Germinal center (tissue), 1 donor: ENCODE data around the gene UPF2.
"Not testable (repeated sequence)": the region's sequence is repeated elsewhere in the genome, so short reads cannot be mapped to it uniquely, and the experiment has no call there.

Source experiments
- DNase-seq: peaks from one replicate; pipeline ENCODE4 v3.0.0; 2012; ENCODE audit warnings: mixed read lengths, low spot score

Gene UPF2

GRCh38 chr10:12042409-12042796 lies 206 bp downstream of the UPF2 start:
- DNase-seq = peak; percentile 44

- DNase-seq = peak; percentile 24
Measured at GRCh38 chr10:12041766-12042408, 722 bp downstream of the UPF2 start.

- DNase-seq = no peak
Measured at GRCh38 chr10:12036073-12036655, 6.4 kb downstream of the UPF2 start.

DNA sequence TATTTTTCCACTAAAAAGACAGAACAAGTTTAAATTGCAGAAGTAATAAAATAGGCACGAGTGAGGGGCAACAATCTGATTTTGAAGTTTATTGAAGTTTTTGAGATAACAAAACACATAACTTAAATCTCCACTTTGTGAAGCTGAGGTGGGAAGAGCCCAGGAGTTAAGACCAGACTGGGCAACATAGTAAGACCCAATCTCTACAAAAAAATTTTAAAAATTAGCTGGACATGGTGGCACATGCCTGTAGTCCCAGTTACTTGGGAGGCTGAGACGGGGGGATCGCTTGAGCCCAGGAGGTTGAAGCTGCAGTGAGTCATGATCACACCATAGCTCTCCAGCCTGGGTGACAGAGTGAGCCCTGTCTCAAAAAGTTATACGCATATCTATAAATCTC lies 11.2 kb downstream of the UPF2 start:
- DNase-seq = no peak

GRCh38 chr10:12027539-12027938 lies 15.1 kb downstream of the UPF2 start:
- no peak for DNase-seq

DNA sequence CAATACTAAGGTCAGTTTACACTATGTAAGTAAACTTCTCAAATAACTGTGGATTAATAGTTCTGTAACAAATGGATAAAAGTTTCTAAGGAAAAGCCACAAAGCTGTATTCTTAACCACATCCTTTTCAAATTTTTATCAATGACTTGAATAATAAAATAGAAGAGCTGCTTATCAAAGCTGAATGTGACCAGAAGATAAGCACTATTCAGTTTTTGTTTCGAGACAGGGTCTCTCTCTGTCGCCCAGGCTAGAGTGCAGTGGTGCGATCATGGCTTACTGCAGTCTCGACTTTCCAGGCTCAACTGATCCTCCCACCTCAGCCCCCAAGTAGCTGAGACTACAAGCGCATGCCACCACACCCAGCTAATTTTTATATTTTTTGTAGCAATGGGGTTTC lies 17.0 kb downstream of the UPF2 start:
- DNase-seq = no peak

- DNase-seq = no peak
Measured at GRCh38 chr10:12022580-12023257, 19.9 kb downstream of the UPF2 start.

DNA sequence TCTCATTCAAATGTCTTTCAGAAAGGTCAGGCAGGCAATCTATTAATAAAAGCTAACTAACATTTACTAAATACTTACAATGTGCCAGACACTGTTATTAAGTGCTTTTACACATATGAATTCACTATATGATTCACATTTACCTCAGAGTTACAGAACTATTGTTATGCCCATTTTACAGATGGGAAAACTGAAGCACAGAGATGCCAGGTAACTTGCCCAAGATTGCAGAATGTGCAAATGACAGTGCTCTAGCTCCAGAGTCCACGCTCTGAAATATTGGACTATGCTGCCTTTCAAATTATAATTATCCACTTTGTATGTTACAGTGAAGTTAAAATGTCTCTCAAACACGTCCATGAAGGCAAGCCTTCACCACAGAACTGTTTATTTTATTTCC lies 22.0 kb downstream of the UPF2 start:
- no peak for DNase-seq

- no peak for DNase-seq
Measured at GRCh38 chr10:12019283-12019971, 23.2 kb downstream of the UPF2 start.

DNA sequence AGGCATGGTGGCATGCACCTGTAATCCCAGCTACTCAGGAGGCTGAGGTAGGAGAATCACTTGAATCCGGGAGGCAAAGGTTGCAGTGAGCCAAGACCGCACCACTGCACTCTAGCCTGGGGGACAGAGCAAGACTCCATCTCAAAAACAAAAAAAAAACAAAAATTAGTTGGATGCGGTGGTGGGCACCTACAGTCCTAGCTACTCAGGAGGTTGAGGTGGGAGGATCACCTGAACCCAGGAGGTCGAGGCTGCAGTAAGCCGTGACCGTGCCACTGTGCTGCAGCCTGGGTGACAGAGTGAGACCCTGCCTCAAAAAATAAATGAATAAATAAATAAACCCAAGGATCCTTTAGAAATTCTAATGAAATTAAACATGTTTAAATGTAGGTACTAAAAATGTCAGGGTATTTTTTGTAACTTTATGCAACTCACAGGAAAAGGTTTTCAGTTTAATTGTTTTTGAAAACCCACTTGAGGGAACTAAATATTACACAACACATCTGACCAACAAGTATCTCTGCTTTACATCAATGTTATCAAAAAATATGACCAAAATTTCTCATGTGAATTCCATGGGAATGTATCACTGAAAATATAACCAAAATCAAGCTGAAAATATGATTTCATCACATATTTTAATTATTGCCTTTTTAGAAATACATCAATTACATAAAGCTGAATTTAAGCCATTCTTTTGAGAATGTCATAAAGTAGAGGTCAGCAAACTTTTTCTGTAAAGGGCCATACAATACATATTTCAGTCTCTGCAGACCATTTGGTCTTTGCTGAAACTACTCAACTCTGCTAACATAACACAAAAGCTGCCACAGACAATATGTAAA lies 23.9 kb downstream of the UPF2 start:
- DNase-seq = no peak

GRCh38 chr10:12013926-12014325 lies 28.7 kb downstream of the UPF2 start:
- DNase-seq = no peak

DNA sequence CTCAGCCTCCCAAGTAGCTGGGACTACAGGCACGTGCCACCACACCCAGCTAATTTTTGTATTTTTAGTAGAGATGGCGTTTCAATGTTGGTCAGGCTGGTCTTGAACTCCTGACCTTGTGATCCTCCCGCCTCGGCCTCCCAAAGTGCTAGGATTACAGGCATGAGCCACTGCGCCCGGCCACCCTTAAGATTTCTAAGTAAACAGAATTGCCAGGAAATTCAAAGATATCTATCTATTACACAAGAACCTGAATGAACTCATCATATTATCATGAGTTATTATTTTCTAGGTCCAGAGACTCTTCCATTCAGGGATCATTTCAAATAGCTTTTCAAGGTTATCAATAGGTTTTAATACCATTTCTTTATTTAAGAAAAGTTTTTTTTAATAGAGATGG lies 29.2 kb downstream of the UPF2 start:
- not testable (repeated sequence) for DNase-seq

DNA sequence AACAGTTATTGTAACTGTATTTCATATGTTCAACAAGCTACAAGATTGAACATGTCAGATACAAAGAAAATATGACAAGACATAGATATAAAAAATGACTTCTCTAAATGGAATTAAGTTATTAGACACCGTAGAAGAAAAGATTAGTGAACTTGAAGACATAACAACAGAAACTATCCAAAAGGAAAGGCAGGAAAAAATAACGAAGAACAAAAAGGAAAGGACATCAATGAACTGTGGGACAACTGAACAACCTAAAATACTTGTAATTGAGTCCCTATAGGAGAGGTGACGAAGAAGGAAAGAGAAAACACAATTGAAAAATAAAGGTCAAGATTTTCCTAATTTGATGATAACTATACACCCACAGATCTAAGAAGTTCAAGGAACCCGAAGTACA lies 32.3 kb downstream of the UPF2 start:
- no peak for DNase-seq

DNA sequence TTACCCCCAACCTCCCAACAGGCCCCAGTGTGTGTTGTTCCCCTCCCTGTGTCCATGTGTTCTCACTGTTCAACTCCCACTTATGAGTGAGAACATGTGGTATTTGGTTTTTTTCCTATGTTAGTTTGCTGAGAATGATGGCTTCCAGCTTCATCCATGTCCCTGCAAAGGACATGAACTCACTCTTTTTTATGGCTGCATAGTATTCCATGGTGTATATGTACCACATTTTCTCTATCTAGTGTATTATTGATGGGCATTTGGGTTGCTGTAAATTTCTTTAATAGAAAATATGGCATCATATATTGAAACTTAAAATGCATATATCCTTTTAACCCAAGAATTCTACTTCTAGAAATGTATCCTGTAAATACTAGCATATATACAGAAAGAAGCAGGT lies 33.8 kb downstream of the UPF2 start:
- not testable (repeated sequence) for DNase-seq

DNA sequence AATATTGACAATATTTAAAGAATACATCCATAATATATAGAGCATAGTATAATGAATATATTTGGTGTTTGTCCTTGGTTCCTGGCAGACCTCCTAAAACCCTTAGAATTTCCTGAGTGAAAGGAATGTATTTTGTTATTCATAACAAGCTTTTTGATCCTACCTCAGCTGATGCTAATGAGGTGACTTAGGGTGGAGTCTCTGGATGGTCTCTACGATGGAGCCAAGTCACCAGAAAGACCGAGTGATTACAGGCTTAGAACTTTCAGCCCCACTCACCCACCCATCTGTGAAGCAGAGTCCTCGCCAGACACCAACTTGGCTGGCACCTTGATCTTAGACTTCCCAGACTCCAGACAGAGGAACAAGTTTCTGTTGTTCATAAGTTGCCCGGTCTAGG lies 35.9 kb downstream of the UPF2 start:
- DNase-seq = no peak

DNA sequence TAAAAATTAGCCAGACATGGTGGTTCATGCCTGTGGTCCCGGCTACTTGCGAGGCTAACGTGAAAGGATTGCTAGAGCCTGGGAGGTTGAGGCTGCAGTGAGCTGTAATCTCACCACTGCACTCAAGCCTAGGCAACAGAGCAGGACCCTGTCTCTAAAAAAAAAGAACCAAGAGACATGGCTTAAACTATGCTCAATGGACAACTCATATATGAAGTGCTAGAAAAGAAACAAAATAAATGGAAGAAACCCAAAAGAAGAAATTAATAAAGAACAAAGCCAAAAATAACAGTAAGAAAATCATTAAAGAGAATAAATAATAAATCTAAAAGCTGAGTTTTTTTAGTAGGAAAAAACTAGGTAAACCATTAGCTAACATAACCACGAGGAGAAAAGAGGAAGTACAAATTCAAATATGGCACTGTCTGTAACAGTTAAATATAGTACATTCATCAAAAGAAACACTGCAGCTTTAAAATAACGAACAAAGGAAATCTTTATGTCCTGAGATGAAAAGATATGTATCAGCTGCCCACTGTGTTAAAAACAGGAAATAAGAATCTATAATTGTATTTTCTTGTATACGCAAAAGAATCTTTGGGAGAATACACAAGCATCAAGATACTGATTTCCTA lies 48.7 kb downstream of the UPF2 start:
- peak; percentile 67 for DNase-seq

DNA sequence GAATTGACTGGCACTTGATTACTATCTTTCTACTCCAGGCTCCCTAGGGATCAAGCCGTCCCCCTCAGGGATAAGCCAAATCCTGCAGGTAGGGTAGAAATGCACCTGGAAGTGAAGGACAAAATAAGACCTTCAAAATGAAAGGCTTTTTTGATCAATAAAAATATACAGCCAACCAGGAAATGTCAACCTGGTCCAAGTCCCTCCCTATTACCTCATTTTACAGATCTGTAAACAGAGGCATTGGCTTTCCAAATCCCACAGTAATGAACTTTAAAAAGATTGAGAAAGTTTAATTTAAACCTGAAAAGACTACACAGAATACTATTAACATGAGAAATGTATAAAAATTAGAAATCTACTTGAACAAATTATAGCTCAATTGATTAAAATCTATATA lies 53.7 kb downstream of the UPF2 start:
- no peak for DNase-seq

DNA sequence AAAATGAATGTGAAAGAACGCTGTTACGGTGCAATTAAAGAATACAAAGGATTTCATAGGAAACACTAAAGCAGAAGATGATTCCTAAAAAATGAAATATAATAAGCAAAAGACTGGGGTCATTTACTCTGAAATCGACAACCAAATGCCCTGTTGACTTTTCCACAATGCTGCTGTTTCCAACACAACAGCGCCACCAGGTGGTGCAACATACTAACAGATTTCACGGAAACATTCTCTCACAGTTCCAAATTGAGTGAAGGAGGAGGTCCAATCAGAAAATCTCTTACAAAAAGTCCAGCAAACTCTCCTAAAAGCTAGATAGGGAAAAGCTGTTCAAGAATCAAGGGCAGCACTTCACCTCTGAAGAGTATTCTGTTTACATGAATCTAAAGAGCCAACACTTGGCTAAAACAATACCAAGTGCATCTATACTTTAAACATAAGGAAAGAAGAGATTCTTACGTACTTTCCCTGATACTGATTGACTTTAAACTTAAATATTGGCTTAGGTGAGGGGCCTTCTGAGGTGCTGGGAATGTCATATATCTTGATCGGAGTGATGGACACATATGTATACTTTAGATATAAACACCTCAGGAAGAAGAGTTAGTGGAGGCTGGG lies 55.9 kb downstream of the UPF2 start:
- DNase-seq = peak; percentile 65

- no peak for DNase-seq
Measured at GRCh38 chr10:11982253-11982652, 60.4 kb downstream of the UPF2 start.

- no peak for DNase-seq
Measured at GRCh38 chr10:11975795-11976194, 66.8 kb downstream of the UPF2 start.

DNA sequence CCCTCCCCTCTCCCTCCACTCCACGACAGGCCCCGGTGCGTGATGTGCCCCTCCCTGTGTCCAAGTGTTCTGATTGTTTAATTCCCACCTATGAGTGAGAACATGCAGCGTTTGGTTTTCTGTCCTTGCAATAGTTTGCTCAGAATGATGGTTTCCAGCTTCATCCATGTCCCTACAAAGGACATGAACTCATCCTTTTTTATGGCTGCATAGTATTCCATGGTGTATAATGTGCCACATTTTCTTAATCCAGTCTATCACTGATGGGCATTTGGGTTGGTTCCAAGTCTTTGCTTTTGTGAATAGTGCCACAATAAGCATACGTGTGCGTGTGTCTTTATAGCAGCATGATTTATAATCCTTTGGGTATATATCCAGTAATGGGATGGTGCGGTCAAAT lies 70.1 kb downstream of the UPF2 start:
- DNase-seq = not testable (repeated sequence)
